Endothelial cell of umbilical vein (primary cell): ENCODE results near the gene ERGIC1. TPM values are rescaled to one million over a fixed set of nuclear protein-coding genes. Genes with fewer than 3 reads are reported as not detected.

ENCODE experiments used
- BruUV-seq: library from RNA; stranded (reverse); fragments of 400-500 nt; replicated peaks from 2 replicates; lab custom pipeline; 2021; lab: Mats Ljungman, UMichigan
- CTCF ChIA-PET: fragments of 300-600, 350-600 bp; sonication (Branson Sonifier 250); formaldehyde crosslinking; loops from one replicate; lab custom pipeline; 2021; ENCODE audit warnings: antibody characterized with exemption, inconsistent platforms; lab: Charles Lee
- POLR2A ChIA-PET: fragments of 300-600, 350-600 bp; sonication (Branson Sonifier 250); formaldehyde crosslinking; loops from one replicate; lab custom pipeline; 2021; ENCODE audit warnings: antibody characterized with exemption, inconsistent platforms; lab: Charles Lee
- DNase-seq: peaks from one replicate; pipeline ENCODE4 v3.0.0-alpha.2; 2011; ENCODE audit warnings: low read depth, low spot score
- FAIRE-seq: peaks from 2 replicates; lab custom pipeline; 2011; peaks lifted over from hg19 to GRCh38; lab: Jason Lieb, UNC
- H2AFZ ChIP-seq: 2 replicates; pipeline ENCODE4 v1.6.0; 2012; ENCODE audit warnings: low read depth, low read length, control low read depth, inconsistent platforms
- H3K27ac ChIP-seq: 2 replicates; pipeline ENCODE4 v1.5.1; 2011; ENCODE audit warnings: low read depth, mild to moderate bottlenecking, control low read depth, low read length, moderate library complexity; ENCODE audit not compliant: insufficient read depth
- H3K27me3 ChIP-seq, 2 experiments: 2 replicates each; pipeline versions ENCODE4 v1.6.0 to v1.6.1; 2011; ENCODE audit warnings: low read length in 2 of 2, mixed read lengths in 1 of 2; ENCODE audit not compliant: control insufficient read depth in 2 of 2, insufficient read depth in 2 of 2
- H3K36me3 ChIP-seq, 2 experiments: 2 replicates in 1 of 2; 3 replicates in 1 of 2; pipeline ENCODE4 v1.5.1; 2011; ENCODE audit warnings: low read length in 2 of 2, mild to moderate bottlenecking in 1 of 2, moderate library complexity in 1 of 2; ENCODE audit not compliant: control insufficient read depth in 2 of 2, insufficient read depth in 2 of 2; ENCODE audit errors: extremely low read depth in 1 of 2
- H3K4me1 ChIP-seq: 3 replicates; pipeline ENCODE4 v1.5.1; 2011; ENCODE audit warnings: mild to moderate bottlenecking, low read length; ENCODE audit not compliant: control insufficient read depth, insufficient read depth; ENCODE audit errors: extremely low read depth
- H3K4me2 ChIP-seq: 2 replicates; pipeline ENCODE4 v1.6.1; 2011; ENCODE audit warnings: low read length, control low read depth, mixed read lengths; ENCODE audit not compliant: insufficient read depth
- H3K4me3 ChIP-seq, 3 experiments: fragments of 200-600 bp in 1 of 3; sonication (generic), shearing (Covaris generic) in 1 of 3; replicated peaks in 1 of 3; 2 replicates each; pipeline ENCODE4 v1.5.1; 2011 to 2016; ENCODE audit warnings: control low read depth in 3 of 3, low read length in 3 of 3, mild to moderate bottlenecking in 2 of 3, inconsistent platforms in 1 of 3, low read depth in 1 of 3, moderate library complexity in 1 of 3; ENCODE audit not compliant: insufficient read depth in 1 of 3
- H3K79me2 ChIP-seq: 2 replicates; pipeline ENCODE4 v1.6.0; 2012; ENCODE audit warnings: low read length, inconsistent platforms; ENCODE audit not compliant: control insufficient read depth, insufficient read depth
- H3K9ac ChIP-seq: replicated peaks from 2 replicates; pipeline ENCODE3; 2011; ENCODE audit warnings: low read length, control low read depth; ENCODE audit not compliant: insufficient read depth; ENCODE audit errors: extremely low read depth
- H3K9me1 ChIP-seq: replicated peaks from 3 replicates; pipeline ENCODE4 v1.6.0; 2011; ENCODE audit warnings: mild to moderate bottlenecking, low read length; ENCODE audit not compliant: control insufficient read depth, insufficient read depth; ENCODE audit errors: extremely low read depth
- H3K9me3 ChIP-seq: replicated peaks from 2 replicates; pipeline ENCODE4 v1.5.1; 2012; ENCODE audit warnings: low read length, inconsistent platforms; ENCODE audit not compliant: control insufficient read depth, insufficient read depth
- H4K20me1 ChIP-seq: replicated peaks from 2 replicates; pipeline ENCODE3; 2011; ENCODE audit warnings: mild to moderate bottlenecking, low read length; ENCODE audit not compliant: control insufficient read depth, insufficient read depth; ENCODE audit errors: extremely low read depth
- CTCF ChIP-seq, 2 donors: IDR thresholded peaks; 1 replicate in 1 of 2; 2 replicates in 1 of 2; pipeline ENCODE4 v1.5.1; 2011; ENCODE audit warnings: low read length in 2 of 2, mild to moderate bottlenecking in 2 of 2, moderate library complexity in 2 of 2, control low read depth in 1 of 2, inconsistent platforms in 1 of 2, low read depth in 1 of 2; ENCODE audit not compliant: insufficient read depth in 1 of 2; ENCODE audit errors: extremely low read depth in 1 of 2
- EZH2 ChIP-seq: IDR thresholded peaks from 2 replicates; pipeline ENCODE4 v1.6.1; 2012; ENCODE audit warnings: borderline replicate concordance, low read depth, mild to moderate bottlenecking, moderate library complexity, low read length, inconsistent platforms; ENCODE audit not compliant: severe bottlenecking
- FOS ChIP-seq: IDR thresholded peaks from 2 replicates; pipeline ENCODE4 v1.6.1; 2011; ENCODE audit warnings: mild to moderate bottlenecking, low read length, moderate library complexity, borderline replicate concordance; ENCODE audit not compliant: insufficient read depth
- GATA2 ChIP-seq: IDR thresholded peaks from 2 replicates; pipeline ENCODE4 v1.7.0; 2011; ENCODE audit warnings: low read depth, mild to moderate bottlenecking, moderate library complexity, mixed read lengths, low read length; ENCODE audit not compliant: insufficient read length, insufficient read depth
- JUN ChIP-seq: IDR thresholded peaks from 2 replicates; pipeline ENCODE4 v1.6.1; 2011; ENCODE audit warnings: borderline replicate concordance, low read depth; ENCODE audit not compliant: insufficient read length, insufficient read depth
- MAX ChIP-seq: IDR thresholded peaks from 2 replicates; pipeline ENCODE4 v1.6.1; 2011; ENCODE audit not compliant: insufficient read depth, insufficient read length
- MYC ChIP-seq: IDR thresholded peaks from one replicate; pipeline ENCODE4 v1.6.1; 2011; ENCODE audit warnings: mild to moderate bottlenecking, low read depth, low read length
- POLR2A ChIP-seq: IDR thresholded peaks from 2 replicates; pipeline ENCODE4 v1.6.1; 2012; ENCODE audit warnings: low read depth, mild to moderate bottlenecking, control low read depth, low read length
- POLR2AphosphoS5 ChIP-seq: IDR thresholded peaks from 2 replicates; pipeline ENCODE4 v1.6.1; 2012; ENCODE audit warnings: low read depth, mild to moderate bottlenecking, control low read depth, low read length, moderate library complexity; ENCODE audit not compliant: insufficient read depth
- dilution Hi-C: fragments of 300-500 bp; cut with MboI; formaldehyde crosslinking; loops from one replicate; pipeline ENCODE4 v1.15.0; 2019; ENCODE audit warnings: low sequenced_read_pairs; ENCODE audit not compliant: extremely low pct_ligation_motif_present
- intact Hi-C: fragments of 100-400 bp; cut with micrococcal nuclease; formaldehyde crosslinking; loops from one replicate; pipeline ENCODE4 v1.10.0; 2022
- polyA plus RNA-seq, 4 experiments: library from polyadenylated mRNA; depleted of rRNA in 3 of 4; stranded (reverse) in 3 of 4; unstranded in 1 of 4; fragments of >200 nt; gene quantifications; 2 replicates each; pipeline versions ENCODE4 v1.2.1 to v1.2.3, GENCODE V29; 2011 to 2012; ENCODE audit warnings: missing spikeins in 1 of 4
- total RNA-seq: library from RNA; stranded (reverse); gene quantifications from 2 replicates; pipeline ENCODE4 v1.2.3, GENCODE V29; 2021

Gene ERGIC1
- total and polyA plus RNA-seq, 2 donors (not counting 3 experiments of a cell fraction or from before 2014, with no cell fraction given) = 105 to 109 TPM

- Histone ChIP-seq H3K9me1 (no peaks in the 10 kb centered on the region), H3K27ac (no peak overlapping the region), H3K4me3 (no peak overlapping the region), H4K20me1 (no peaks in the 10 kb centered on the region), H2AFZ (no peak overlapping the region), H3K36me3 (no peaks in the 10 kb centered on the region), H3K27me3 (no peaks in the 10 kb centered on the region), H3K79me2 (peaks cover 62% of the 10 kb centered on the region), H3K4me2 (no peak overlapping the region), H3K9me3 (no peaks in the 10 kb centered on the region), H3K4me1 (peaks cover 24% of the 10 kb centered on the region), H3K9ac (no peak overlapping the region)
- BruUV-seq = no TSS peak
- POLR2A ChIA-PET = no interaction called here
- TF ChIP-seq MAX = no peak
- no peak for TF ChIP-seq MYC
- no peak for TF ChIP-seq JUN
- TF ChIP-seq FOS = no peak
- no peak for TF ChIP-seq GATA2
- TF ChIP-seq POLR2AphosphoS5 = no peak
- no peak for TF ChIP-seq POLR2A
- no peak for TF ChIP-seq EZH2
- TF ChIP-seq CTCF (IDR thresholded peaks at IDR 0.05; ENCODE audit: extremely low read depth in 1 of 2, insufficient read depth in 1 of 2, low read depth in 1 of 2, low read length in 2 of 2) = no peak
- no peak for DNase-seq
- dilution Hi-C loops = no loop called here
- FAIRE-seq = no peak
- CTCF ChIA-PET = interaction anchor here (2.0 kb wide), 1 partner anchor 80 kb away, joined by 5 read pairs; no protein-coding TSS in a partner anchor
- intact Hi-C loops = no loop called here
Observed at GRCh38 chr5:172852490-172853354, 18.7 kb downstream of the ERGIC1 start.
